Stimulated activated CD4-positive, alpha-beta T cell treated with anti-CD3 and anti-CD28 coated beads, Interleukin-15, amount 100 ng/mL, for 24 hours (primary cell): ENCODE measurements around the gene MYDGF.

Experiments
- DNase-seq: peaks from one replicate; pipeline ENCODE4 v3.0.0-alpha.2; 2020

The MYDGF gene

DNA sequence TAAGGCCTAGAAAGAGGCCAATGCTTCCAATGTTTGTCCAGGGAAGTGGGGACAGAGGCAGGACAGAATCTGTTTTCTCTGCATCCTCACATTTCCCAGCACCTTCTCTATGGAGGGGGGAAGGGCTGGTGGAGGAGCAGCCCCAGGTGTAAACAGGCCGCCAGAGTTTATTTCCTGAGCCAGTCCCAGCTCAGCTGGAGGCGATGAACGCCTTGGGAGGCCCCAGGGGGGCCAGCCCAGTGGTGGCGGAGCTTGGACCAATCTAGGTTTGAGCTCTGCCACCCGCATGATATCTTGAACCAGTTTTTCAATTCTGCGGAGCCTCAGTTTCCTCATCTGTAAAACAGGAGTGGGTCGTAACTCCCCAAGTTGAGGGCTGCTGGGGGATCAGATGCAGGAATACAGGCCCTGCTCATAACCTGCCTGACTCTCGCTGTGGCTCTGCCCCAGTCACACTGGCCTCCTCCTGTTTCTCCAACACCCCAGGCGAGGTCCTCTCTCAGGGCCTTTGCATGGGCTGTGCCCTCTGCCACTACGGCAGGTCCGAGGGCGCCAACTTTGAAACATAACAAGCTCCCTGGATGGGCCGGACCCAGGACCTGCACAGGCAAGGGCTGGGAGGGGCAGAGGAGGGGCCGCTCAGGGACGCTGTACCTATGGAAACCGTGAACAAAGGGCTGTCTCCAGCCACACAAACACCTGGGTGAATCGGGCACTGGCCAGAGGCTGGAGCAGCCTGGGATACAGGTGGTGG lies 29.7 kb downstream of the MYDGF start:
- no peak for DNase-seq

DNA sequence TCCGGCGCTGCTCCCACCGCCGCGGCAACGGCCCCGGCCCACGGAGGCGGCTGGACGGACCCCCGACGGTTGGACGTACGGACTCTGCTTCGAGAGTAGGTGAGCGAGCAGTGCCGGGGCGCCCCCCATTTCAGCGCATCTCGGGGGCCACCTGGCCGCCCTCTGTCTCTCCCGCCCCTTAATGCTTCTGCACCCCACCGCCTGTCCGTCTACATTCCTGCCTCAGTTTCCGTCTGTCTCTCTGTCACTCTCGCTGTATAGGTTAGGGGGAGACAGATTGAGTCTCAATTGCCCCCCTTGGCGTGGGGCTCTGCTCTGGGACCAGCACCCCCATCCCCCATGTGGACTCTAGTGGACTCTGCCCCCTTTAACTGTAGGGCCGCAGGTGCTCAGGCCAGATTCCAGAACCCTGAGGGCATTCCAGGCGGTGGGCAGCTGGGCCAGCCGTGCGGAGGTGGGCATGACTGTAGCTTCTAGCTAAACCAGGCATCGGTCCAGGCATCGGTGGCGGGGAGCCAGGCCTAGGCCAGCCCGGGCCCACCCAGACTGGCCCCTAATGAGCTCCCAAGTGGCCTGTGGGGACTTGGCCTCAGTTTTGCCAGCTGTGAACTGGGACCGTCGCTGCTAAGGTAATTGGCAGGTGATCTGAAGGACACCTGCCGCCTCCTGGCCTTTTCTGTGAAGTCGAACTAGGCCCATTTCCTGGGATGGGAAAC lies 30.5 kb downstream of the MYDGF start:
- no peak for DNase-seq

DNA sequence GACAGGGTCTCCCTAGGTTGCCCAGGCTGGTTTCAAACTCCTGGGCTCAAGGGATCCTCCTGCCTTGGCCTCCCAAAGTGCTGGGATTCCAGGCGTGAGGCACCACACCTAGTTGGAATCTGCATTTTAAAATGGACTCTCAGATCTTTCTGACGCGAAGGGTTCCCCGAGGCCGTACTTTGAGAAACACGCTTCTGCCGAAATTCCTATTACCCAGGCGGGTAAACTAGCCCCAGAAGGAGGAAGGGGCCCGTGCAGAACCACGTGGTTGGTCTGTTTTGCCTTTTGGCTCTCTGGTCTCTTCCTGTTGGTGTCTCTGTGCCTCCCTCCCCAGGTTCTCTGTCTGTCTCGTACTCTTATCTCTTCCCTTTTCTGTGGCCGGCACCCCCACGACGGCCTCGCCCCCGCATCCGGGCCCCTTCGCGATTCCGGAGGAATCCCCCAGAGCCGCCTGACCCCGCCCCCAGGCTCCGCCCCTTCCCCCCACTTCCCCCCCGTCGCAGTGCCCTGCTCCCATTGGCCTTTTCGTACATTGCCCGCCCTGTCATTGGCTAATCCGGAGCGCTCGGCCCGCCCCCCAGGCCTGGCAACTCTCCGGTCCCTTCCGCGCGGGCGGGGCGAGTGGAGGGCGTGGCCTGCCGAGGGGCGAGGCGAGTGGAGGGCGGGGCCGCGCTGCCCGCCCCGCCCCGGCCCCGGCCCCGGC lies 31.2 kb downstream of the MYDGF start, which contains the start of gene TNFAIP8L1:
TNFAIP8L1 (plus strand) TSS at position 689 of the 703 bp plus-strand sequence. CDS start 12,354 bp downstream, outside the sequence.
- DNase-seq: peak; percentile 99

DNA sequence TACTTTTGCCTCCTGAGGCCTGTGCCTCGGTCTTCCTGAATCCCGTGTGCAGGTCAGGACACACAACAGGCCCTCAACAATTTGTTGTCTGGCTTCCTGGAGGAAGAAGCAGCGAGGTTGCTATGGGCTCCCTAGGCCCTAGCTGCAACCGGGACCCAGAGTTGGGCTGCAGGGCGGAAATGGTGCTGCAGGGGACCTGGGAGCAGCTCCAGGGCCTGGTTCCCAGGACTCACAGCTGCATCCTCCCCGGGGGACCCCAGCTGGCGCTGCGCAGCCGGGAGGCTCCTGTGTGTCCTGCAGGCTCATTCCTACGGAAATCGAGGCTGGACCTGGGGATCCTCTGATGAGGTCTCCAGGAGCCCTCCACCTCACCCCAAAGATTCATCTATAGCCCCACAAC lies 31.8 kb downstream of the MYDGF start:
- no peak for DNase-seq

DNA sequence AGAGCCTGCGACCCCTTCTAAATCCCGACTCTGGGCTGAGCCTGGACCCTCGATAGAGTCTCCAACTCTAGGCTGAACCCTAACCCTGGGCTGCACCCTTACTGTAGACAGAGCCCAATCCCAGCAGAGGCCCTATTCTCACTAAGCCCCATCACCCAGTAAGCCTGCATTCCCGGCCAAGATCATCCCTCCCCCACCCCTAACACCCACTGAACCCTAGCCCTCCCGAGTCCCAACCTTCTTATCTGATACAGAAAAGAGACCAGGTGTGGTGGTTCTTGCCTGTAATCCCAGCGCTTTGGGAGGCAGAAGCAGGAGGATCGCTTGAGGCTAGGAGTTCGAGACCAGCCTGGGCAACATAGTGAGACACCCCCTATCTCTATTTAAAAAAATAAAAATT lies 33.4 kb downstream of the MYDGF start:
- no peak for DNase-seq

DNA sequence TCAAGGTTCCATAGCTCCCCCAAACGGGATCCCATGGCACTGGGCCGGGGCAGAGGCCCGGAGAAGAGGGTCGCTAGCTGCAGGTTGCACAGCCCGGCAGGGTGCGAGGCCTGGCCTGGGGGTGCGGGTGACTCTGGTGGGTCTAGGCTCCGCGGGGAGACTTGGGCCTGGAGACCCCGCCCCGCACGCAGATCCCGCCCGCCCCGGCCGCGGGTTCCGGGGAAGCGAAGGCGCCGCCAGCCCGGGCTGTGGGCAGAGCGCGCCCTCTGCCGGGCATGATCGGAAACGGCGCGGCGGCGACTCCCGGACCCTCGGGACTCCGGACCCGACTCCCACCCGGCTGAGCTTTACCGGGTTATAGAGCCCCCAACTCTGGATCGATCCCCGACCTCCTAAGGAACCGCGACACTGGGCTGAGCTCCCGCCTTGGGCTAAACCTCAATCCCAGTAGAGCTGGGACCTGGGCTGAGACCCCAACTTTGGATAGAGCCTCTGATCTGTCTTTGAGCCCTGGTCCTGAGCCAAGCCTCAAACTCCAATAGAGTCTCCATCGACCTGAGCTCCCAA lies 33.9 kb downstream of the MYDGF start:
- peak; percentile 86 for DNase-seq

DNA sequence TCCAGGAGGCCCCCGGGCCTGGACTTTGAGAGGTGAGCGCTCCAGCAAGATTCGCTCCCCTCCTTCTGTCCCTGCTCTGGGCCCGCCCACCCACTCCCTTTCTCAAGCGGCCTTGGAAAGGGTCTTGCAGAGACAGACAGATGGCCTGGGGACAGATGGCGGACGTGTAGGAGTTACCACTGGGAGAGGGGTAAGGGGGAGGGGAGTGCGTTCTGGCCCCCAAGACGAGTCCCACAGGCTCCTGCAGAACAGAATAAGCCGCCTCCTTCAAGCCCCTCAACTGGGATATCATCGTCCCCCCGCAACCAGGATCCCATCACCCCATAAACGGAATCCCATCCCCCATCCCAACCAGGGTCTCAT lies 34.4 kb downstream of the MYDGF start:
- DNase-seq: no peak

DNA sequence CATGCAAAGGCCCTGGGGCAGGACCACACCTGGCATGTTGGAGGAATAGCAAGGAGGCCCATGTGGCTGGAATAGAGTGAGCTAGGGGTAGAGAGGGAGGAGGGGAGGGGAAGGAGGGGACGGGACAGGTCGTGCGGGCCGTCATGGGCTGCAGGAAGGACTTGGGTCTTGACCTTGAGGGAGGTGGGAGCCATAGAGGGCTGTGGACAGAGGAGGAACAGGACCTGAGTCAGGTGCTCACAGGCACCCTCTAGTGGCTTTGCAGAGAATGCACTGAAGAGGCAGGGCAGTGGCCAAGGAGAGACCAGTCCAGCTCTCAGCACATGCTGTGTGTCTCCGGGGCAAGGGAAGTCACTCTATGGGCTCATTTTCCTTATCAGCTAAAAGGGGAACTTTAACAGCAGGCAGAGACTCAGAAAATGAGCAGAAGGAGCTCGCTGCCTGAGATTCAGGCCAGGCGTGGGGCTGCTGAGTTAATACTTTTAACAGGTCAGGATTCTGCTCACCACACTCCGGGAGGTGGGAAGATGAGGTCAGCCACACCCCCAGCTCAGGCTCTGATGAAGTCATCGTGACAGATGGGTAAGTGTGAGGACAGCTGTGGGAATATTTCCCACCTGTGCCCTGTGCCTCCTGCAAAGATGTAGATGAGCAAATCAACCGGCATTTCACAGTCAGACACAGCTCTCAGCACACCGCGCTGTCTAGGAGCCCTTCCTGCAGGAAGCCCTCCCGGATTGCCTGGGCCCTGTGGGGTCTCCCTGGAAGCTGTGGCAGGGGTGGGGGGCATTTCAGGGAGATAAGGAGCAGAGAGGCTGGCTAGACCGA lies 36.8 kb downstream of the MYDGF start:
- DNase-seq: peak; percentile 66

DNA sequence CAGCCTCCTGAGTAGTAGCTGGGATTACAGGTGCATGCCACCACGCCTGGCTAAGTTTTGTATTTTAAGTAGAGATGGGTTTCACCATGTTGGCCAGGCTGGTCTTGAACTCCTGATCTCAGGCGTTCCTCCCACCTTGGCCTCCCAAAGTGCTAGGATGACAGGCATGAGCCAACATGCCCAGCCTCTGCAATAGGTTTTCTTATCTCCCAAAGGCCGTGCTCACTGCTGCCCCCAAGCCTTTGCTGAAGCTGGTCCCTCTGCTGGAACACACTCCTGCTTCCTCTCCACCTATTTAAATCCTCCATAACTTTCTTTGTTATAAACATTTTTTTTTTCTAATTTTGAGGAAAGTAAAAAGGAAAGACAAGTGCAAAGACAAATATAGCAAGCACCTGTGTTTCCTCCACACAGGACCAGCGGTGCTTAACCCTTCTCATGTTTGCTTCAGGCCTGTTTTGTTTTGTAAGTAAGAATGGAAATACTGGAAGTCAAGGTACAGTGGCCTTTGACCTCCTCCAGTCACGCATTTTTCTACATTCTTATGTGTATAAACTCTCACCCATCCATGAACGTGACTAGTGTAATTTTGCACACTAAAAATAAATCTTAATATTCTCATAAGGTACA lies 45.3 kb downstream of the MYDGF start:
- no peak for DNase-seq

DNA sequence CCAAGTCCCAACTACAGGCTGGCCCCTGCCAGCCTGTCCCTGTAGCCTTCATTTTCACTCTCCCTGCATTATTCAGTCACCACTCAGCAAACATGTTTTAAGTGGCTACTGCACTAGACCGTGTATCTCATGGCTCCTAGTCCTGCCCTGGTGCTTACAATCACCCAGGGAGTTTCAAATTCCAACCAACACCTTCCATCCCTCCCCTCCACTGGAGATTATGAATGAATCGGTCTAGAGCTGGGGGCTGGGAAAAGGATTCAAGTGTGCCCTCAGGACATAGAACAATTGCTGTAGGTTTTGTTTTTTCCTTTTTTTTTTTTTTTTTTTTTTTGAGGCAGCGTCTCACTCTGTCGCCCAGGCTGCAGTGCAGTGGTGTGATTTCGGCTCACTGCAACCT lies 45.8 kb downstream of the MYDGF start:
- DNase-seq: no peak

DNA sequence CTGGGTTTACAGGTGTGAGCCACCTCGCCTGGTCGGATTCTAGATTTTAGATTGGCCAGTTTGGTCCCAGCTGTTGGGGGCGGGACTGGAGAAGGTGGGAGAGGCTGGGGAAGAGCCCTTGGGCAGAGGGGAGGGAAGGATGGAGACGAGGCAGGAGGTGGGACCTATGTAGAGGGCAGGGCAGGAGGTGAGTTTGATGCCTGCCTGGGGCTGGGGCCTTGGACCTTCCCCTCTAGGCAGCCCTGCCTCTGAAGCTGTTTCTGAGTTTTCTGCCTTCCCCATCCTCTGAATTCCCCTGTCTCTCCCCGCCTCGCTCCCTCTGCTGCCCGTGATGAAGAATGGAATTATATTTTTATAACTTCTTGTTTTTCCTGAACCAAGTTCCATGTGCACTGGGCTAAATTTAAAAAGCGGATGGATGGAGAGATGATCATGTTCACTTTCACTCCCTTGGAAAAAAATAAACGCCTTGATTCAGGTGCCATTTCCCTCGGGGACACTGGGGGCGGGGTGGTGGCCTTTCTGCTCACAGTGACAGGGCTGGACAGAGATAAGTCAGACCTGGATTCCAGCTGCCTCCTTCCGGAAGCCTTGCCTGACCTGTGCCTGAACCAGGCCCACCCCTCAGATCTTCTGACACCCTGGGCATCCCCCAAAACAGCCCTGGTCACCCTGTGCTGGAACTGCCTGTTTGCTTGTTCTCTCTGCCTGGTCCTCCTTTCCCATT lies 47.3 kb downstream of the MYDGF start:
- no peak for DNase-seq

DNA sequence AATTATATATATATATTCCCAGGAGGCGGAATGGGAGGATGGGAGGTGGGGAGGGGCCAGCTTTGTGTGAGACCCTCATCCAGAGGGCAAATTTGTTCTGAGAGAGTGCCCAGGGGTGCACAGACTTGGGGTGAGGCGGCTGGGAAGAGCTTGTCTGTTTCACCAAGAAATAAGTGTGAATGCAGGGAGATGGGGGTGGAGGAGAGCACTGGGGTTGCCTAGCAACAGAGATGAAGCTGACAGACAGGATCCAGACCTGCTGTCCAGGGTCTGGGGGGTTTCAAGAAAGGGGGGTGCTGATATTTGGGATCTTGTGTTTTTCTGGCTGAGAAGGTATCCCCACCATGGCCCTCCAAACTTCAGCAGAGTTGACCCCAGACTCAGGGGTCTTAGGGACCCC lies 49.5 kb downstream of the MYDGF start:
- no peak for DNase-seq

DNA sequence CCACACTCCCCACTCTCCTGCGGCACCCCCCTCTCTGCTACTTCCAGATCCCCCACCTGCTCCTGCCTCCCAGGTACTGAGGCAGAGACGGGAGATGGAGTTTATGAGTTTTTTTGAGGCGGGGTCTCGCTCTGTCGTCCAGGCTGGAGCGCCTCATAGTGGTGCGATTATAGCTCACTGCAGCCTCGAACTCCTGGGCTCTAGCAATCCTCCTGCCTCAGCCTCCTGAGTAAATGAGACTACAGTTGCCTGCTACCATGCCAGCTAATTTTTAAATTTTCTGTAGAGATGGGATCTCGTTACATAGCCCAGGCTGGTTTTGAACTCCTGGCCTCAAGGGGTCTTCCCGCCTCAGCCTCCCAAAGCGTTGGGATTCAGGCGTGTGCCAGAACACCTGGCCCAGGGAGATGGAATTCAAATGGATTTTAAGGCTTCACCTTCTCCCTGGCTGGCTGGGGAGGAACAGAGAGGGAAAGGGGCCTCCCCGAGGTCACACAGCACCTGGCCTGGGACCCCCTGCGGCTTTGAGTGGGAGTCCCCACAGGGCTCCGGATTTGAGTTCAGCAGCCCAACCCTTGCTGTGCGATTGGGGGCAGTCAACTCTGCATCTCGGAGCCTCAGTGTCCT lies 50.4 kb downstream of the MYDGF start:
- no peak for DNase-seq

DNA sequence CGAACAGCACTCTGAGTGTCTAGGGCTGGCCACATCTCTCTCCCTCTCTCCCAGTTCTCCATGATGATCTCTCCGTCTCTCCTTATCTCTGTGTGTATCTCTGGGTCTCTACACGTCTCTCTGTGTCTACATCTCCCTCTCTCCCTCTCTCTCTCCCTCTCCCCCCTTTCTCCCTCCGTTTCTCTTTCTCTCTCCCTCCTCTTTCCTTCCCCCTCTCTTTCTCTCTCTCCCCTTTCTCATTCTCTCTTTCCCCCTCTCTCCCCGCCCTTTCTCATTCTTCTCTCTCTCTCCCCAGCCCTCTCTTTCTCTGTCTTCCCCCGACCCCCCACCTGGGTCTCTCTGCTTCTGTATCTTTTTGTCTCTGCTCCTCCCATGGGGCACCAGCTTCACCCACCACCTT lies 52.1 kb downstream of the MYDGF start:
- DNase-seq: no peak

DNA sequence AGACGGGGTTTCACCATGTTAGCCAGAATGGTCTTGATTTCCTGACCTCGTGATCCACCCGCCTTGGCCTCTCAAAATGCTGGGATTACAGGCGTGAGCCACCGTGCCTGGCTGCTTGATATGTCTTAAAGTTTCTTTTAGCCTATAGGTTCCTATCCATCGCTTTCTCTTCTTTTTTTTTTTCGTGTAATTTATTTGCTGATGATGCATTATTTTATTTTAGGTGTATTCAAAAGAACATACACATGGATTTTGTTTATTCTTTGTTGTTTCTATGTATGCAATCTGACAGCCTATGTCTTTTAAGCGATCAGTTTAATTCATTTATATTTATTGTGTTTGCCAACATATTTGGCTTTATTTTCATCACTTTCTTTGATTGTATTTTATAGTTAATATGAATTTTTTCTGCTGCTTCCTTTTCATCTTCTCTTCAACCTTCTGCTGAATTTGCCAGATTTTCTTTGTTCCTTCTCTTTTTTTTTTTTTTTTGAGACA lies 56.8 kb downstream of the MYDGF start:
- DNase-seq: no peak

DNA sequence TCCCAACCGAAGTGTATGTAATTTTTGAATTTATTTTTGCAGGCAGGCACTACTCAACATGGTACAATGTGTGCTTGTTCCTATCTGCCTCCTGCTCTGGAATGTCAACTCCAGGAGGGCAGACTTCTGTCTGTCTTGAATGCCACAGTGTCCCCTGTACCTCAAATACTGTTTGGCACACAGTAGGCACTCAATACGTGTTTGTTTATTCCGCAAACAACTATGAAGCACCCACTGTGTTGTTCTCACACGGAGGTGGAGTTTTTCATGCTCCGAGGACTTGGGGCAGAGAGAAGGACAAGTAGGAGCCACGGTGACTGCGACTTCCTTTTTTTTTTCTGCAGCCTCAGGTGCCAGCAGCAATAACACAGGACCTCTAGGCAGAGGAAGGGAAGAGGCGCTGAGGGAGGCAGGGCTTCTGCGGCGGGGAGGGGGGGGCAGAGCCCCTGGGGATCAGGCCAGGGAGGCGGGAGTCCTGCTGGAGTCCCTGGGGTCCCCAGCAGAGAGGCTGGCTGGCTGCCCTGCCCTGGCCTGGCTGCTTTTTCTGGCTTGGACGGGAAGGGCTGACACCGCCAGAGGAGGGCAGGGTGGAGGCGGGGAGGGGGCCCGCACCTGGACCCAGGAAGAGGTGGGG lies 60.1 kb downstream of the MYDGF start:
- DNase-seq: no peak
